GM23338 (cell line): ENCODE results near the gene CCDC12. TPM values are rescaled to one million over a fixed set of nuclear protein-coding genes. Genes with fewer than 3 reads are reported as not detected.

Source experiments
- ATAC-seq: fragments of 200-7000 bp; cut with Tn5 transposase; 3 replicates; pipeline ENCODE4 v1.9.1; 2020
- DNase-seq: peaks from one replicate; pipeline ENCODE4 v3.0.0-alpha.2; 2015; ENCODE audit warnings: low spot score
- H2AFZ ChIP-seq: fragments of 200-600 bp; sonication (generic); 2 replicates; pipeline ENCODE4 v1.8.0; 2016; ENCODE audit warnings: antibody characterized with exemption, mild to moderate bottlenecking, moderate library complexity
- H3F3A ChIP-seq: fragments of 200-600 bp; sonication (generic); replicated peaks from 2 replicates; pipeline ENCODE4 v1.8.0; 2017; ENCODE audit warnings: antibody characterized with exemption, mixed run types, low read depth
- H3K27ac ChIP-seq: fragments of 200-600 bp; sonication (generic); 2 replicates; pipeline ENCODE4 v1.6.1; 2016; ENCODE audit warnings: low read depth
- H3K27me3 ChIP-seq: fragments of 200-600 bp; sonication (generic); 2 replicates; pipeline ENCODE4 v1.8.0; 2016; ENCODE audit warnings: mild to moderate bottlenecking, mixed run types, moderate library complexity; ENCODE audit not compliant: insufficient read depth
- H3K36me3 ChIP-seq: fragments of 200-600 bp; sonication (generic); 2 replicates; pipeline ENCODE4 v1.8.0; 2016; ENCODE audit warnings: mild to moderate bottlenecking; ENCODE audit not compliant: insufficient read depth
- H3K4me1 ChIP-seq: fragments of 200-600 bp; sonication (generic); 2 replicates; pipeline ENCODE4 v1.8.0; 2016; ENCODE audit warnings: mild to moderate bottlenecking, moderate library complexity; ENCODE audit not compliant: insufficient read depth
- H3K4me2 ChIP-seq: fragments of 200-600 bp; sonication (generic); 2 replicates; pipeline ENCODE4 v1.7.1; 2017; ENCODE audit warnings: mixed run types
- H3K4me3 ChIP-seq: fragments of 200-600 bp; sonication (generic); 2 replicates; pipeline ENCODE4 v1.6.1; 2016; ENCODE audit warnings: mixed run types
- H3K79me2 ChIP-seq: fragments of 200-600 bp; sonication (generic); replicated peaks from 2 replicates; pipeline ENCODE4 v1.8.0; 2017; ENCODE audit warnings: mild to moderate bottlenecking; ENCODE audit not compliant: insufficient read depth
- H3K9me2 ChIP-seq: fragments of 200-600 bp; sonication (generic); 2 replicates; pipeline ENCODE4 v1.8.0; 2017; ENCODE audit not compliant: insufficient read depth
- H4K20me1 ChIP-seq: fragments of 200-600 bp; sonication (generic); replicated peaks from 2 replicates; pipeline ENCODE4 v1.8.0; 2017; ENCODE audit warnings: mild to moderate bottlenecking; ENCODE audit not compliant: insufficient read depth
- H3K27ac Mint-ChIP-seq: 2 replicates; pipeline ENCODE4 v1.8.0; 2020; ENCODE audit warnings: inconsistent platforms, mild to moderate bottlenecking, moderate library complexity, mixed read lengths
- H3K27me3 Mint-ChIP-seq: 3 replicates; pipeline ENCODE4 v1.8.0; 2022; ENCODE audit warnings: low read depth, mild to moderate bottlenecking, moderate library complexity, mixed read lengths, inconsistent platforms; ENCODE audit not compliant: insufficient read depth, poor library complexity
- H3K36me3 Mint-ChIP-seq: 3 replicates; pipeline ENCODE4 v1.8.0; 2021; ENCODE audit warnings: low read depth, mild to moderate bottlenecking, inconsistent platforms, moderate library complexity, mixed read lengths
- H3K4me1 Mint-ChIP-seq: 3 replicates; pipeline ENCODE4 v1.8.0; 2020; ENCODE audit warnings: mild to moderate bottlenecking, inconsistent platforms, mixed read lengths
- H3K4me3 Mint-ChIP-seq: 3 replicates; pipeline ENCODE4 v1.8.0; 2021; ENCODE audit warnings: moderate library complexity, mild to moderate bottlenecking, inconsistent platforms, mixed read lengths
- H3K9me3 Mint-ChIP-seq: 3 replicates; pipeline ENCODE4 v1.8.0; 2020; ENCODE audit warnings: moderate library complexity, mild to moderate bottlenecking, inconsistent platforms, mixed read lengths
- CREB1 ChIP-seq: fragments of 250-450 bp; sonication (Bioruptor Pico); IDR thresholded peaks from 2 replicates; pipeline ENCODE4 v1.5.0; 2020; ENCODE audit warnings: low read depth, mild to moderate bottlenecking, moderate library complexity
- EZH2 ChIP-seq: fragments of 200-600 bp; sonication (generic); IDR thresholded peaks from one replicate; pipeline ENCODE4 v1.8.0; 2017; ENCODE audit warnings: antibody characterized with exemption, mild to moderate bottlenecking, low read depth; ENCODE audit not compliant: unreplicated experiment
- EZH2phosphoT487 ChIP-seq: fragments of 200-600 bp; sonication (generic); IDR thresholded peaks from one replicate; pipeline ENCODE4 v1.8.1; 2018; ENCODE audit warnings: antibody characterized with exemption; ENCODE audit not compliant: unreplicated experiment
- JUNB ChIP-seq: IDR thresholded peaks from one replicate; pipeline ENCODE4 v1.6.1; 2016; ENCODE audit warnings: antibody characterized with exemption; ENCODE audit not compliant: unreplicated experiment
- NANOG ChIP-seq: IDR thresholded peaks from 2 replicates; pipeline ENCODE4 v1.6.1; 2016; ENCODE audit warnings: antibody characterized with exemption, borderline replicate concordance
- POLR2AphosphoS5 ChIP-seq: IDR thresholded peaks from 2 replicates; pipeline ENCODE4 v1.6.1; 2016; ENCODE audit warnings: antibody characterized with exemption, low read depth
- STAT1 ChIP-seq: IDR thresholded peaks from one replicate; pipeline ENCODE4 v1.6.1; 2016; ENCODE audit warnings: antibody characterized with exemption; ENCODE audit not compliant: unreplicated experiment
- ZNF114 ChIP-seq: fragments of 250-450 bp; sonication (Bioruptor Pico); IDR thresholded peaks from 2 replicates; pipeline ENCODE4 v1.5.0; 2020; ENCODE audit warnings: mild to moderate bottlenecking, moderate library complexity
- ZNF331 ChIP-seq: fragments of 250-450 bp; sonication (Bioruptor Pico); IDR thresholded peaks from 2 replicates; pipeline ENCODE4 v1.5.0; 2020; ENCODE audit warnings: low read depth, mild to moderate bottlenecking, moderate library complexity
- polyA plus RNA-seq: library from polyadenylated mRNA; unstranded; fragments of >200 nt; fragmentation: Nextera tagmentation; extraction: Ambion mirVana; gene quantifications from 2 replicates; pipeline ENCODE4 v1.2.1, GENCODE V29; 2016
- total RNA-seq: library from RNA; depleted of rRNA; stranded (reverse); fragments of >200 nt; shearing (Covaris generic); gene quantifications from 2 replicates; pipeline ENCODE4 v1.2.3, GENCODE V29; 2014
- TF ChIP-seq, protein P1 (sequence below): IDR thresholded peaks from one replicate; pipeline ENCODE4 v1.6.1; 2018; ENCODE audit warnings: antibody characterized with exemption; ENCODE audit not compliant: unreplicated experiment
- TF ChIP-seq, protein P2 (sequence below), 2 experiments: fragments of 200-600 bp in 1 of 2; sonication (generic) in 1 of 2; conservative IDR thresholded peaks; 2 replicates each; pipeline versions ENCODE4 v1.5.1 to v1.6.1; 2016 to 2017; ENCODE audit warnings: antibody characterized with exemption in 2 of 2, low read depth in 2 of 2, mild to moderate bottlenecking in 2 of 2, moderate library complexity in 1 of 2
- TF ChIP-seq, protein P3 (sequence below): fragments of 250-450 bp; sonication (Bioruptor Pico); IDR thresholded peaks from 2 replicates; pipeline ENCODE4 v1.5.0; 2020; ENCODE audit warnings: mild to moderate bottlenecking, moderate library complexity
- TF ChIP-seq, protein P4 (sequence below): IDR thresholded peaks from 2 replicates; pipeline ENCODE4 v1.6.1; 2016; ENCODE audit warnings: antibody characterized with exemption

Gene CCDC12
- total and polyA plus RNA-seq, 2 experiments from 2014 or later, result 42.9 to 133 TPM

DNA sequence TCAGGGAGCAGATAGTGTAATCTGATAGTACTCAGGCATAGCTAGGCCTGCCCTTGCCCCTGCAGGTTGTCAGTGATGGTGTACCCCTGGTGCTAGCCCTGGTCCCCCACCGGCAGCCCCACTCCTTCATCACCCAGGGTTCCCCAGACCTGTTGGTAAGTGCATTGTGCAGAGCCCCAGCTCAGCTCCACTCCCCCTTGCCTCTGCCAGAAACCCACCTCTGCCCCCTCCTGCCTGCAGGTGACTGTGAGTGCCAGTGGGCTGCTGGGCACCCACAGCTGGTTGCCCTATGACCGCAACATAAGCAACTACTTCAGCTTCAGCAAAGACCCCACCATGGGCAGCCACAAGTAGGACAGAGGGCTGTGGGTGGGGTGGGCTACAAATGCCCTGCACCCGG, 30.5 kb upstream of the CCDC12 start:
- Mint-ChIP-seq H3K4me3 (no peak overlapping the region), H3K36me3 (peaks cover 22% of the 10 kb centered on the region)
- H3K4me3 ChIP-seq, result no peak overlapping the region

More for the DNA sequence above, 30.5 kb upstream of the CCDC12 start:
- peaks cover 10% of the 10 kb centered on the region; the same call in 1 of the 2 replicates for H3F3A ChIP-seq
- H3K4me2 ChIP-seq, result no peak overlapping the region
- H3K4me1 Mint-ChIP-seq, result peaks cover 10% of the 10 kb centered on the region; the same call in 2 of the 3 replicates
- H3K36me3 ChIP-seq, result no peaks in the 10 kb centered on the region; the same call in 1 of the 2 replicates
- no peaks in the 10 kb centered on the region for H3K27me3 ChIP-seq
- H3K9me3 Mint-ChIP-seq, result no peaks in the 10 kb centered on the region
- peaks cover 5% of the 10 kb centered on the region; the same call in 1 of the 2 replicates for H3K9me2 ChIP-seq
- H3K27ac ChIP-seq, result no peak overlapping the region
- peaks cover 12% of the 10 kb centered on the region for H3K27me3 Mint-ChIP-seq
- no peaks in the 10 kb centered on the region for H4K20me1 ChIP-seq
- H3K79me2 ChIP-seq, result no peaks in the 10 kb centered on the region
- no peaks in the 10 kb centered on the region for H3K4me1 ChIP-seq
- ATAC-seq, result no peak
- TF ChIP-seq, protein P1, sequence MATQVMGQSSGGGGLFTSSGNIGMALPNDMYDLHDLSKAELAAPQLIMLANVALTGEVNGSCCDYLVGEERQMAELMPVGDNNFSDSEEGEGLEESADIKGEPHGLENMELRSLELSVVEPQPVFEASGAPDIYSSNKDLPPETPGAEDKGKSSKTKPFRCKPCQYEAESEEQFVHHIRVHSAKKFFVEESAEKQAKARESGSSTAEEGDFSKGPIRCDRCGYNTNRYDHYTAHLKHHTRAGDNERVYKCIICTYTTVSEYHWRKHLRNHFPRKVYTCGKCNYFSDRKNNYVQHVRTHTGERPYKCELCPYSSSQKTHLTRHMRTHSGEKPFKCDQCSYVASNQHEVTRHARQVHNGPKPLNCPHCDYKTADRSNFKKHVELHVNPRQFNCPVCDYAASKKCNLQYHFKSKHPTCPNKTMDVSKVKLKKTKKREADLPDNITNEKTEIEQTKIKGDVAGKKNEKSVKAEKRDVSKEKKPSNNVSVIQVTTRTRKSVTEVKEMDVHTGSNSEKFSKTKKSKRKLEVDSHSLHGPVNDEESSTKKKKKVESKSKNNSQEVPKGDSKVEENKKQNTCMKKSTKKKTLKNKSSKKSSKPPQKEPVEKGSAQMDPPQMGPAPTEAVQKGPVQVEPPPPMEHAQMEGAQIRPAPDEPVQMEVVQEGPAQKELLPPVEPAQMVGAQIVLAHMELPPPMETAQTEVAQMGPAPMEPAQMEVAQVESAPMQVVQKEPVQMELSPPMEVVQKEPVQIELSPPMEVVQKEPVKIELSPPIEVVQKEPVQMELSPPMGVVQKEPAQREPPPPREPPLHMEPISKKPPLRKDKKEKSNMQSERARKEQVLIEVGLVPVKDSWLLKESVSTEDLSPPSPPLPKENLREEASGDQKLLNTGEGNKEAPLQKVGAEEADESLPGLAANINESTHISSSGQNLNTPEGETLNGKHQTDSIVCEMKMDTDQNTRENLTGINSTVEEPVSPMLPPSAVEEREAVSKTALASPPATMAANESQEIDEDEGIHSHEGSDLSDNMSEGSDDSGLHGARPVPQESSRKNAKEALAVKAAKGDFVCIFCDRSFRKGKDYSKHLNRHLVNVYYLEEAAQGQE, result no peak
- TF ChIP-seq ZNF114 (CRISPR knock-in tag) (no peak), JUNB (no peak), NANOG (no peak), CREB1 (CRISPR knock-in tag) (no peak), EZH2phosphoT487 (no peak), ZNF331 (CRISPR knock-in tag) (no peak), STAT1 (no peak), POLR2AphosphoS5 (no peak), EZH2 (no peak)
- TF ChIP-seq, protein P2, sequence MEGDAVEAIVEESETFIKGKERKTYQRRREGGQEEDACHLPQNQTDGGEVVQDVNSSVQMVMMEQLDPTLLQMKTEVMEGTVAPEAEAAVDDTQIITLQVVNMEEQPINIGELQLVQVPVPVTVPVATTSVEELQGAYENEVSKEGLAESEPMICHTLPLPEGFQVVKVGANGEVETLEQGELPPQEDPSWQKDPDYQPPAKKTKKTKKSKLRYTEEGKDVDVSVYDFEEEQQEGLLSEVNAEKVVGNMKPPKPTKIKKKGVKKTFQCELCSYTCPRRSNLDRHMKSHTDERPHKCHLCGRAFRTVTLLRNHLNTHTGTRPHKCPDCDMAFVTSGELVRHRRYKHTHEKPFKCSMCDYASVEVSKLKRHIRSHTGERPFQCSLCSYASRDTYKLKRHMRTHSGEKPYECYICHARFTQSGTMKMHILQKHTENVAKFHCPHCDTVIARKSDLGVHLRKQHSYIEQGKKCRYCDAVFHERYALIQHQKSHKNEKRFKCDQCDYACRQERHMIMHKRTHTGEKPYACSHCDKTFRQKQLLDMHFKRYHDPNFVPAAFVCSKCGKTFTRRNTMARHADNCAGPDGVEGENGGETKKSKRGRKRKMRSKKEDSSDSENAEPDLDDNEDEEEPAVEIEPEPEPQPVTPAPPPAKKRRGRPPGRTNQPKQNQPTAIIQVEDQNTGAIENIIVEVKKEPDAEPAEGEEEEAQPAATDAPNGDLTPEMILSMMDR (conservative IDR thresholded peaks at IDR 0.05; ENCODE audit: low read depth in 2 of 2), result no peak
- TF ChIP-seq, protein P3, sequence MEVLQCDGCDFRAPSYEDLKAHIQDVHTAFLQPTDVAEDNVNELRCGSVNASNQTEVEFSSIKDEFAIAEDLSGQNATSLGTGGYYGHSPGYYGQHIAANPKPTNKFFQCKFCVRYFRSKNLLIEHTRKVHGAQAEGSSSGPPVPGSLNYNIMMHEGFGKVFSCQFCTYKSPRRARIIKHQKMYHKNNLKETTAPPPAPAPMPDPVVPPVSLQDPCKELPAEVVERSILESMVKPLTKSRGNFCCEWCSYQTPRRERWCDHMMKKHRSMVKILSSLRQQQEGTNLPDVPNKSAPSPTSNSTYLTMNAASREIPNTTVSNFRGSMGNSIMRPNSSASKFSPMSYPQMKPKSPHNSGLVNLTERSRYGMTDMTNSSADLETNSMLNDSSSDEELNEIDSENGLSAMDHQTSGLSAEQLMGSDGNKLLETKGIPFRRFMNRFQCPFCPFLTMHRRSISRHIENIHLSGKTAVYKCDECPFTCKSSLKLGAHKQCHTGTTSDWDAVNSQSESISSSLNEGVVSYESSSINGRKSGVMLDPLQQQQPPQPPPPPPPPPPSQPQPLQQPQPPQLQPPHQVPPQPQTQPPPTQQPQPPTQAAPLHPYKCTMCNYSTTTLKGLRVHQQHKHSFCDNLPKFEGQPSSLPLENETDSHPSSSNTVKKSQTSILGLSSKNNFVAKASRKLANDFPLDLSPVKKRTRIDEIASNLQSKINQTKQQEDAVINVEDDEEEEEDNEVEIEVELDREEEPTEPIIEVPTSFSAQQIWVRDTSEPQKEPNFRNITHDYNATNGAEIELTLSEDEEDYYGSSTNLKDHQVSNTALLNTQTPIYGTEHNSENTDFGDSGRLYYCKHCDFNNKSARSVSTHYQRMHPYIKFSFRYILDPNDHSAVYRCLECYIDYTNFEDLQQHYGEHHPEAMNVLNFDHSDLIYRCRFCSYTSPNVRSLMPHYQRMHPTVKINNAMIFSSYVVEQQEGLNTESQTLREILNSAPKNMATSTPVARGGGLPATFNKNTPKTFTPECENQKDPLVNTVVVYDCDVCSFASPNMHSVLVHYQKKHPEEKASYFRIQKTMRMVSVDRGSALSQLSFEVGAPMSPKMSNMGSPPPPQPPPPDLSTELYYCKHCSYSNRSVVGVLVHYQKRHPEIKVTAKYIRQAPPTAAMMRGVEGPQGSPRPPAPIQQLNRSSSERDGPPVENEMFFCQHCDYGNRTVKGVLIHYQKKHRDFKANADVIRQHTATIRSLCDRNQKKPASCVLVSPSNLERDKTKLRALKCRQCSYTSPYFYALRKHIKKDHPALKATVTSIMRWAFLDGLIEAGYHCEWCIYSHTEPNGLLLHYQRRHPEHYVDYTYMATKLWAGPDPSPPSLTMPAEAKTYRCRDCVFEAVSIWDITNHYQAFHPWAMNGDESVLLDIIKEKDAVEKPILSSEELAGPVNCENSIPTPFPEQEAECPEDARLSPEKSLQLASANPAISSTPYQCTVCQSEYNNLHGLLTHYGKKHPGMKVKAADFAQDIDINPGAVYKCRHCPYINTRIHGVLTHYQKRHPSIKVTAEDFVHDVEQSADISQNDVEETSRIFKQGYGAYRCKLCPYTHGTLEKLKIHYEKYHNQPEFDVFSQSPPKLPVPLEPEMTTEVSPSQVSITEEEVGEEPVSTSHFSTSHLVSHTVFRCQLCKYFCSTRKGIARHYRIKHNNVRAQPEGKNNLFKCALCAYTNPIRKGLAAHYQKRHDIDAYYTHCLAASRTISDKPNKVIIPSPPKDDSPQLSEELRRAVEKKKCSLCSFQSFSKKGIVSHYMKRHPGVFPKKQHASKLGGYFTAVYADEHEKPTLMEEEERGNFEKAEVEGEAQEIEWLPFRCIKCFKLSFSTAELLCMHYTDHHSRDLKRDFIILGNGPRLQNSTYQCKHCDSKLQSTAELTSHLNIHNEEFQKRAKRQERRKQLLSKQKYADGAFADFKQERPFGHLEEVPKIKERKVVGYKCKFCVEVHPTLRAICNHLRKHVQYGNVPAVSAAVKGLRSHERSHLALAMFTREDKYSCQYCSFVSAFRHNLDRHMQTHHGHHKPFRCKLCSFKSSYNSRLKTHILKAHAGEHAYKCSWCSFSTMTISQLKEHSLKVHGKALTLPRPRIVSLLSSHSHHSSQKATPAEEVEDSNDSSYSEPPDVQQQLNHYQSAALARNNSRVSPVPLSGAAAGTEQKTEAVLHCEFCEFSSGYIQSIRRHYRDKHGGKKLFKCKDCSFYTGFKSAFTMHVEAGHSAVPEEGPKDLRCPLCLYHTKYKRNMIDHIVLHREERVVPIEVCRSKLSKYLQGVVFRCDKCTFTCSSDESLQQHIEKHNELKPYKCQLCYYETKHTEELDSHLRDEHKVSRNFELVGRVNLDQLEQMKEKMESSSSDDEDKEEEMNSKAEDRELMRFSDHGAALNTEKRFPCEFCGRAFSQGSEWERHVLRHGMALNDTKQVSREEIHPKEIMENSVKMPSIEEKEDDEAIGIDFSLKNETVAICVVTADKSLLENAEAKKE (CRISPR knock-in tag), result no peak
- TF ChIP-seq, protein P4, sequence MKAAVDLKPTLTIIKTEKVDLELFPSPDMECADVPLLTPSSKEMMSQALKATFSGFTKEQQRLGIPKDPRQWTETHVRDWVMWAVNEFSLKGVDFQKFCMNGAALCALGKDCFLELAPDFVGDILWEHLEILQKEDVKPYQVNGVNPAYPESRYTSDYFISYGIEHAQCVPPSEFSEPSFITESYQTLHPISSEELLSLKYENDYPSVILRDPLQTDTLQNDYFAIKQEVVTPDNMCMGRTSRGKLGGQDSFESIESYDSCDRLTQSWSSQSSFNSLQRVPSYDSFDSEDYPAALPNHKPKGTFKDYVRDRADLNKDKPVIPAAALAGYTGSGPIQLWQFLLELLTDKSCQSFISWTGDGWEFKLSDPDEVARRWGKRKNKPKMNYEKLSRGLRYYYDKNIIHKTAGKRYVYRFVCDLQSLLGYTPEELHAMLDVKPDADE, result no peak
- no peak overlapping the region for H2AFZ ChIP-seq
- no peak overlapping the region for H3K27ac Mint-ChIP-seq
- no peak for DNase-seq
